IMR-90 (cell line): Measurements from ENCODE around the gene ZNF555. TPM values are rescaled to one million over a fixed set of nuclear protein-coding genes. Genes with fewer than 3 reads are reported as not detected.

ENCODE experiments used
- ATAC-seq: fragments of 200-7000 bp; cut with Tn5 transposase; 2 replicates; pipeline ENCODE4 v1.9.1; 2020; ENCODE audit warnings: low read depth, mild to moderate bottlenecking, moderate library complexity
- BruUV-seq: library from RNA; stranded (reverse); fragments of 400-500 nt; replicated peaks from 2 replicates; lab custom pipeline; 2021; lab: Mats Ljungman, UMichigan
- CTCF ChIA-PET: fragments of 300-600 bp; formaldehyde crosslinking; extraction: SDS; loops from one replicate; lab custom pipeline; 2021; ENCODE audit warnings: antibody characterized with exemption; lab: Yijun Ruan, JAX
- POLR2A ChIA-PET: fragments of 300-600 bp; sonication (Branson Sonifier 250); formaldehyde crosslinking; loops from one replicate; lab custom pipeline; 2022; ENCODE audit warnings: antibody characterized with exemption; ENCODE audit not compliant: unreplicated experiment; lab: Charles Lee
- DNase-seq: peaks from one replicate; pipeline ENCODE4 v3.0.0; 2013
- H2AFZ ChIP-seq: replicated peaks from 2 replicates; pipeline ENCODE3; 2013; ENCODE audit warnings: low read length, mild to moderate bottlenecking; ENCODE audit not compliant: poor library complexity
- H2AK5ac ChIP-seq: 2 replicates; pipeline ENCODE4 v1.6.1; 2013; ENCODE audit warnings: low read depth, low read length, inconsistent platforms
- H2AK9ac ChIP-seq: replicated peaks from 2 replicates; pipeline ENCODE3; 2013; ENCODE audit warnings: mild to moderate bottlenecking, low read depth, low read length, moderate library complexity; ENCODE audit not compliant: poor library complexity
- H2BK120ac ChIP-seq: 2 replicates; pipeline ENCODE4 v1.6.1; 2013; ENCODE audit warnings: low read depth, low read length, inconsistent platforms
- H2BK15ac ChIP-seq: 3 replicates; pipeline ENCODE4 v1.6.1; 2013; ENCODE audit warnings: low read depth, low read length, inconsistent platforms
- H2BK20ac ChIP-seq: 2 replicates; pipeline ENCODE4 v1.6.1; 2013; ENCODE audit warnings: low read depth, mild to moderate bottlenecking, inconsistent platforms, low read length, moderate library complexity
- H2BK5ac ChIP-seq: 2 replicates; pipeline ENCODE4 v1.6.1; 2013; ENCODE audit warnings: mild to moderate bottlenecking, low read depth, low read length, inconsistent platforms; ENCODE audit not compliant: poor library complexity, severe bottlenecking
- H3K14ac ChIP-seq: replicated peaks from 2 replicates; pipeline ENCODE4 v1.6.1; 2013; ENCODE audit warnings: low read depth, low read length, inconsistent platforms
- H3K18ac ChIP-seq: 2 replicates; pipeline ENCODE4 v1.6.1; 2013; ENCODE audit warnings: low read depth, low read length, control low read depth
- H3K23ac ChIP-seq: 2 replicates; pipeline ENCODE4 v1.6.1; 2013; ENCODE audit warnings: low read depth, low read length, inconsistent platforms
- H3K27ac ChIP-seq: 2 replicates; pipeline ENCODE4 v1.5.1; 2013; ENCODE audit warnings: mild to moderate bottlenecking, control low read depth, low read length; ENCODE audit not compliant: insufficient read depth
- H3K27me3 ChIP-seq: 2 replicates; pipeline ENCODE4 v1.6.1; 2013; ENCODE audit warnings: low read length; ENCODE audit not compliant: control insufficient read depth, insufficient read depth
- H3K36me3 ChIP-seq: 2 replicates; pipeline ENCODE4 v1.6.1; 2013; ENCODE audit warnings: low read length, mixed read lengths; ENCODE audit not compliant: control insufficient read depth, insufficient read depth
- H3K4ac ChIP-seq: 2 replicates; pipeline ENCODE4 v1.6.1; 2013; ENCODE audit warnings: low read depth, low read length, inconsistent platforms
- H3K4me1 ChIP-seq: 2 replicates; pipeline ENCODE4 v1.6.1; 2013; ENCODE audit warnings: low read length, mixed read lengths; ENCODE audit not compliant: control insufficient read depth, insufficient read depth
- H3K4me2 ChIP-seq: 2 replicates; pipeline ENCODE4 v1.6.1; 2013; ENCODE audit warnings: low read depth, mild to moderate bottlenecking, control low read depth, low read length, moderate library complexity
- H3K4me3 ChIP-seq: 2 replicates; pipeline ENCODE4 v1.5.1; 2013; ENCODE audit warnings: low read depth, mild to moderate bottlenecking, control low read depth, low read length, moderate library complexity; ENCODE audit not compliant: insufficient read depth
- H3K56ac ChIP-seq: 2 replicates; pipeline ENCODE4 v1.6.1; 2013; ENCODE audit warnings: low read length, inconsistent platforms; ENCODE audit not compliant: insufficient read depth; ENCODE audit errors: extremely low read depth
- H3K79me1 ChIP-seq, 2 experiments: 2 replicates each; pipeline ENCODE4 v1.6.1; 2013; ENCODE audit warnings: low read length in 2 of 2, inconsistent platforms in 1 of 2, low read depth in 1 of 2
- H3K9ac ChIP-seq: 2 replicates; pipeline ENCODE4 v1.6.1; 2013; ENCODE audit warnings: low read depth, low read length, control low read depth
- H3K9me1 ChIP-seq: 2 replicates; pipeline ENCODE4 v1.6.1; 2013; ENCODE audit warnings: low read length, inconsistent platforms; ENCODE audit not compliant: insufficient read depth
- H3K9me3 ChIP-seq: 2 replicates; pipeline ENCODE4 v1.6.1; 2013; ENCODE audit warnings: low read length; ENCODE audit not compliant: control insufficient read depth, insufficient read depth
- H4K20me1 ChIP-seq: 2 replicates; pipeline ENCODE4 v1.6.1; 2013; ENCODE audit warnings: low read length, inconsistent platforms; ENCODE audit not compliant: insufficient read depth
- H4K5ac ChIP-seq: 2 replicates; pipeline ENCODE4 v1.6.1; 2013; ENCODE audit warnings: mild to moderate bottlenecking, low read depth, low read length, control low read depth
- H4K8ac ChIP-seq, 2 experiments: 2 replicates each; pipeline ENCODE4 v1.6.1; 2013; ENCODE audit warnings: low read depth in 2 of 2, low read length in 2 of 2, control low read depth in 1 of 2, inconsistent platforms in 1 of 2
- H4K91ac ChIP-seq: 2 replicates; pipeline ENCODE4 v1.6.1; 2013; ENCODE audit warnings: low read depth, low read length, inconsistent platforms; ENCODE audit not compliant: insufficient read depth
- BHLHE40 ChIP-seq: fragments of 150-350 bp; IDR thresholded peaks from 2 replicates; pipeline ENCODE4 v1.6.1; 2016; ENCODE audit warnings: mild to moderate bottlenecking, low read depth, low read length
- CTCF ChIP-seq: conservative IDR thresholded peaks from 2 replicates; pipeline ENCODE4 v1.5.1; 2012; ENCODE audit warnings: mild to moderate bottlenecking, low read depth, low read length, improper control_type of control experiment
- MAFK ChIP-seq: IDR thresholded peaks from 2 replicates; pipeline ENCODE4 v1.6.1; 2012; ENCODE audit warnings: low read depth, low read length, improper control_type of control experiment
- POLR2A ChIP-seq: IDR thresholded peaks from 2 replicates; pipeline ENCODE4 v1.6.1; 2012; ENCODE audit warnings: mild to moderate bottlenecking, low read depth, low read length
- RCOR1 ChIP-seq: IDR thresholded peaks from 2 replicates; pipeline ENCODE4 v1.6.1; 2012; ENCODE audit warnings: mild to moderate bottlenecking, low read length, improper control_type of control experiment; ENCODE audit not compliant: insufficient replicate concordance
- SMC3 ChIP-seq: fragments of 150-350 bp; IDR thresholded peaks from 2 replicates; pipeline ENCODE4 v1.6.1; 2016; ENCODE audit warnings: low read depth, mild to moderate bottlenecking, antibody characterized with exemption, low read length, moderate library complexity
- WGBS, 2 experiments: methylation state at CpG; one replicate each; pipeline versions ENCODE4 v1.1.5 to v1.1.7; 2013; ENCODE audit warnings: missing lambda C conversion rate in 2 of 2; ENCODE audit not compliant: insufficient read length in 1 of 2; ENCODE audit errors: extremely low coverage in 2 of 2; 5-methylcytosine and 5-hydroxymethylcytosine counted together
- dilution Hi-C: fragments of 300-500 bp; cut with HindIII; formaldehyde crosslinking; loops from one replicate; pipeline ENCODE4 v1.14.3; 2018; ENCODE audit warnings: low sequenced_read_pairs; ENCODE audit not compliant: unreplicated experiment
- in situ Hi-C: fragments of 300-500 bp; cut with MboI; formaldehyde crosslinking; loops from 3 replicates; pipeline ENCODE4 v1.14.3; 2019; ENCODE audit warnings: low sequenced_read_pairs, inconsistent platforms, mixed read lengths
- intact Hi-C: fragments of 100-400 bp; cut with micrococcal nuclease; formaldehyde crosslinking; loops from 2 replicates; pipeline ENCODE4 v1.10.0; 2022
- polyA plus RNA-seq, 3 experiments: library from polyadenylated mRNA; depleted of rRNA; stranded (reverse); fragments of >200 nt; gene quantifications; 2 replicates each; pipeline ENCODE4 v1.2.3, GENCODE V29; 2012; ENCODE audit warnings: low replicate concordance in 1 of 3
- total RNA-seq: library from RNA; depleted of rRNA; stranded (reverse); fragments of >200 nt; gene quantifications from 2 replicates; pipeline ENCODE4 v1.2.3, GENCODE V29; 2012
- TF ChIP-seq, protein P1 (sequence below): fragments of 150-350 bp; IDR thresholded peaks from 2 replicates; pipeline ENCODE4 v1.6.1; 2017; ENCODE audit warnings: mild to moderate bottlenecking, antibody characterized with exemption, low read length, low read depth

The ZNF555 gene
- total and polyA plus RNA-seq, 2 of the 4 experiments (the other 2 are of a cell fraction), result 2.8 to 9.7 TPM

- Histone ChIP-seq H3K4me3 (no peak overlapping the region), H3K79me1 (no peaks in the 10 kb centered on the region; a peak in 1 of 4 replicates), H2BK20ac (no peak overlapping the region), H4K20me1 (no peaks in the 10 kb centered on the region; the same call in 1 of the 2 replicates), H3K27me3 (no peaks in the 10 kb centered on the region), H3K4me1 (no peaks in the 10 kb centered on the region), H2AK5ac (no peak overlapping the region), H3K4ac (no peak overlapping the region), H4K91ac (no peak overlapping the region), H3K9me3 (no peaks in the 10 kb centered on the region), H3K27ac (no peak overlapping the region), H3K23ac (no peak overlapping the region), H3K4me2 (no peak overlapping the region), H3K18ac (no peak overlapping the region), H2BK15ac (no peak overlapping the region), H3K9ac (no peak overlapping the region), H3K9me1 (no peaks in the 10 kb centered on the region), H4K5ac (no peak overlapping the region), H3K36me3 (peaks cover 43% of the 10 kb centered on the region), H4K8ac (no peak overlapping the region), H2AFZ (peak overlapping the region; percentile 33), H3K56ac (no peak overlapping the region), H2AK9ac (no peak overlapping the region), H2BK120ac (no peak overlapping the region), H3K14ac (no peak overlapping the region), H2BK5ac (no peak overlapping the region)
- BruUV-seq, result no TSS peak
- ChIA-PET CTCF (no interaction called here), POLR2A (no interaction called here)
- WGBS, 2 experiments, result 93% methylated on average over 29 of the region's 34 CpGs; no CpG with 5 or more reads in 1 of the 2 experiments
- DNase-seq (no peak), ATAC-seq (no peak)
- intact Hi-C loops (no loop called here), in situ Hi-C loops (no loop called here), dilution Hi-C loops (no loop called here)
- TF ChIP-seq RCOR1, result no peak
- no peak for TF ChIP-seq SMC3
- no peak for TF ChIP-seq POLR2A
- no peak for TF ChIP-seq MAFK
- no peak for TF ChIP-seq BHLHE40
- no peak for TF ChIP-seq CTCF
- TF ChIP-seq, protein P1, sequence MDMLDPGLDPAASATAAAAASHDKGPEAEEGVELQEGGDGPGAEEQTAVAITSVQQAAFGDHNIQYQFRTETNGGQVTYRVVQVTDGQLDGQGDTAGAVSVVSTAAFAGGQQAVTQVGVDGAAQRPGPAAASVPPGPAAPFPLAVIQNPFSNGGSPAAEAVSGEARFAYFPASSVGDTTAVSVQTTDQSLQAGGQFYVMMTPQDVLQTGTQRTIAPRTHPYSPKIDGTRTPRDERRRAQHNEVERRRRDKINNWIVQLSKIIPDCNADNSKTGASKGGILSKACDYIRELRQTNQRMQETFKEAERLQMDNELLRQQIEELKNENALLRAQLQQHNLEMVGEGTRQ, result no peak
These were observed 29.4 kb upstream of the ZNF555 start for GRCh38 chr19:2811735-2812413.
